HG02678 (cell line): ENCODE data around the gene HSPG2.
"Not testable (repeated sequence)": the region's sequence is repeated elsewhere in the genome, so short reads cannot be mapped to it uniquely, and the experiment has no call there.

Experiments
- ATAC-seq: cut with Tn5 transposase; IDR thresholded peaks from one replicate; pipeline ENCODE4 v1.9.1; 2021; ENCODE audit warnings: mild to moderate bottlenecking, moderate library complexity; ENCODE audit not compliant: unreplicated experiment

HSPG2 gene

GRCh38 chr1:21813542-21813941 lies 123.6 kb downstream of the HSPG2 start:
- ATAC-seq = no peak

DNA sequence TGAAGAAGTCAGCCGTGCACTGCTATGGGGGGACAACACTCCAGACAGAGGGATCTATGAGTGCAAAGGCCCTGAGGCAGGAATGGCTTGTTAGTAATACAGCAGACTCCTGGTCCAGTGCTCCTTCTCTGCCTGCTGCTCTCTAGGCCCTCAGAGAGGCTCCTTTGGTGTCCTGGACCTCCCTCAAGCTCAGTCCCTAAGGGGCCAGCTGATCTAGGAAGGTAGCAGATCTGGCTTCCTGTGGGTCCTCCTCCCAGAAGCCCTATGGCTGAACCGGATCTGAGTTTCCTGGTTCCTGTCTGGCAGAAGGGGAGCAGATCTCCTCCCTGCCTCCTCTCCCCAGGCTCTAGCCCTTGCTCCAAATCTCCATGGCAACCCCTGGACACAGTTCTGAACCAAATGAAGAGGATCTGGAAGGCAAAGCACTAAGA lies 125.2 kb downstream of the HSPG2 start, which contains the start of gene LDLRAD2:
LDLRAD2 (plus strand) TSS at position 391 of the 431 bp plus-strand sequence. CDS start 187 bp downstream, outside the sequence.
- ATAC-seq = no peak

- no peak for ATAC-seq
Measured at GRCh38 chr1:21804536-21804935, 132.6 kb downstream of the HSPG2 start.

DNA sequence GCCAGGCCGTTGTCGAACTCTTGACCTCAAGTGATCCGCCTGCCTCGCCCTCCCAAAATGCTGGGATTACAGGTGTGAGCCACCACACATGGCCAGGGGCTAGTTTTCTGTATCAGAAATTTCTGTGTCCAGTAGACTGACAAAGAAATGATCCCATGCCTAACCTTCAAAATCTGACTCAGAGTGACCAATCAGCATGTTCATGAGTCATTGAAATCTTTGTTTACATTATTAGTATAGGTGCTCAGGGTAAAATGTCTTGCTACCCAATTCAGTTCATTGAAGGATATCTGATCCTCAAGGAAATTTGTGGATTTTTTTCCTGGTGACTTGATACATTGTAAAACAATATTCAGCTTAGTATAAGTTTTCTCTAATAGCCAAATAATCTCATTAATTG lies 136.0 kb downstream of the HSPG2 start:
- no peak for ATAC-seq

GRCh38 chr1:21799730-21800129 lies 137.4 kb downstream of the HSPG2 start:
- no peak for ATAC-seq

GRCh38 chr1:21795075-21795474 lies 142.0 kb downstream of the HSPG2 start:
- no peak for ATAC-seq

DNA sequence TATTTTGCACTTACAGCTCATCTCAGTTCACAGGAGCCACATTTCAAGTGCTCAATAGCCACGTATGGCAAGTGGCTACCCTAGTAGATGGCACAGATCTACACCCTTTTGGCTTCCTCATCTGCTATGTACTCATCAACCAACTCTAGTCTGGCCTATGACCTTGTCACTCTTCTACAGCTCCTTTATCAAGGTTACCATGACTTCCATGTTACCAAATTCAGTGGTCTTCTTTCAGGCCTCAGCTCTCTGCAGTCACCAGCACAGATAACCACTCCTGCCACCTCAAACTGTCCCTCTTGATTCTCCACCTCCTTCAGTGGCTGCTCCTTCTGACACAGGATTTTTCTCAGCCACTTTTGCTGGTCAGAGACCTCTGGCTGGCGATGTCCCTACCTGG lies 142.5 kb downstream of the HSPG2 start:
- no peak for ATAC-seq

DNA sequence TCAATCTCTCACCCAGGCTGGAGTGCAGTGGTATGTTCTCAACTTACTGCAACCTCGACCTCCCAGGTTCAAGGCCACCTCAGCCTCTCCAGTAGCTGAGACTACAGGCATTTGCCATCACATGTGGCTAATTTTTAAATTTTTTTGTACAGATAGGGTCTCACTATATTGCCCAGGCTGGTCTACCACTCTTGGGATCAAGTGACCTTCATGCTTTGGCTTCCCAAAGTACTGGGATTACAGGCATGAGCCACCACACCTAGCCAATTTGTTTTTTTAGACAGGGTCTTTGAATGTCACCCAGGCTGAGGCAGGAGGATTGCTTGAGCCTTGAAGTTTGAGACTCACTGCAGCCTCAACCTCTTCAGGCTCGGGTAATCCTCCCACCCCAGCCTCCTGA lies 144.0 kb downstream of the HSPG2 start:
- ATAC-seq = no peak

DNA sequence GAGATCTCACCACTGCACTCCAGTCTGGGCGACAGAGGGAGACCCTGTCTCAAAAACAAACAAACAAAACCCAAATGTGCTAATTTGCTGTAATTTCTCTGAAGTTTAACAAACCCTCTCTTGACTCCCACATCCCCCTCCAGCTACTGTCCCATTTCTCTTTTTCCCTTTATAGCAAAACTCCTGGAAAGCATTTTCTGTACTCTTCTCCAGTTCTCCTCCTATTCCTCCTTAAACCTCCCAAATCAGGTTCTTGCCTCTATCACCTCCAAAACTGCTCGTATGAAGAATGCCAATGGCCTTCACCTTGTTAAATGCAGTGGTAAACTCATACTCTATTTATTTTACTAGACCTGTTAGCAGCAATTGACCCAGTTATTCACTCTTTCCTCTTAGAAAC lies 150.5 kb downstream of the HSPG2 start:
- ATAC-seq = no peak

DNA sequence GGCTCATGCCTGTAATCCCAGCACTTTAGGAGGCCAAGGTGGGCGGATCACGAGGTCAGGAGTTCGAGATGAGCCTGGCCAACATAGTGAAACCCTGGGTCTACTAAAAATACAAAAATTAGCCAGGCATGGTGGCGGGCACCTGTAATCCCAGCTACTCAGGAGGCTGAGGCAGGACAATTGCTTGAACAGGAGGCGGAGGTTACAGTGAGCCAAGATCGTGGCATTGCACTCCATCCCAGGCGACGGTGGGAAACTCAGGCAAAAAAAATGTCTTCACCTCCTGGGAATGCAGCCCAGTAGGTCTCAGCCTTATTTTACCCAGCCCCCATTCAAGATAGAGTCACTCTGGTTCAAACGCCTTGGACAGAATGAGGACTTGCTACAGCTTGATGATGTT lies 151.3 kb downstream of the HSPG2 start:
- ATAC-seq = not testable (repeated sequence)

DNA sequence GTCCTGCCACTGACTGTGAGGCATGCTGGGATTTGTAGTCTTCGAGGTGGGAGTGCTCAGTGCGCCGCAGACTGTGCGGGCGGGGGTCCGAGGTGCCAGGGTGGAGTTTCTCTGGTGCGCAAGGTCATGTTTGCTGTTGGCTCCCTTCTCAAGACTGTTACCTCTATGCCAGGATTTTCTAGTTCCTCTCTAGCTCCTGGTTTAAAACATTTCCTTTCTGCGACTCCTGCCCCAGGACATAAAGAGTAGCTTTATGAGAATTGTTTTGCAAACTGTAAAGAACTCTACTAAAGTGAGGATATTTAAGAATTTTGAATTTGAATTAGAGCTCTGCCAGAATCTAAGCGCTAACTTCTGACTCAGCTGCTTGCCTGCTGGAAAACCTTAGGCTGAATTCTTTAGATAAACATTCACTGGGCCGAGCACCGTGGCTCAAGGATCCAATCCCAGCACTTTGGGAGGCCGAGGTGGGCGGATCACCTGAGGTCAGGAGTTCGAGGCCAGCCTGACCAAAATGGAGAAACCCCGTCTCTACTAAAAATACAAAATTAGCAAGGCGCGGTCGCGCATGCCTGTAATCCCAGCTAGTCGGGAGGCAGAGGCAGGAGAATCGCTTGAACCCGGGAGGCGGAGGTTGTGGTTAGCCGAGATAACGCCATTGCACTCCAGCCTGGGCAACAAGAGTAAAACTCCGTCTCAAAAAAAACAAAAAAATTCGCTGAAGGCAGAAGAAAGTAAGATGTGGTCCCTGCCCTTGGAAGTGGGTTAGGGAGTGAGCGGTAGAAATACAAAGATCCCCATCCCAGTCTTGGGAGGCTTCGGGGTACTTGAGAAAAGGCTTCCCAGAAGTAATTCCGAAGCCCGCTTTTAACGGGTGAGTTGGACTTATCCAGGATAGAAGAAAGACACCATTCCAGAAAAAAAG lies 153.2 kb downstream of the HSPG2 start:
- ATAC-seq = no peak

DNA sequence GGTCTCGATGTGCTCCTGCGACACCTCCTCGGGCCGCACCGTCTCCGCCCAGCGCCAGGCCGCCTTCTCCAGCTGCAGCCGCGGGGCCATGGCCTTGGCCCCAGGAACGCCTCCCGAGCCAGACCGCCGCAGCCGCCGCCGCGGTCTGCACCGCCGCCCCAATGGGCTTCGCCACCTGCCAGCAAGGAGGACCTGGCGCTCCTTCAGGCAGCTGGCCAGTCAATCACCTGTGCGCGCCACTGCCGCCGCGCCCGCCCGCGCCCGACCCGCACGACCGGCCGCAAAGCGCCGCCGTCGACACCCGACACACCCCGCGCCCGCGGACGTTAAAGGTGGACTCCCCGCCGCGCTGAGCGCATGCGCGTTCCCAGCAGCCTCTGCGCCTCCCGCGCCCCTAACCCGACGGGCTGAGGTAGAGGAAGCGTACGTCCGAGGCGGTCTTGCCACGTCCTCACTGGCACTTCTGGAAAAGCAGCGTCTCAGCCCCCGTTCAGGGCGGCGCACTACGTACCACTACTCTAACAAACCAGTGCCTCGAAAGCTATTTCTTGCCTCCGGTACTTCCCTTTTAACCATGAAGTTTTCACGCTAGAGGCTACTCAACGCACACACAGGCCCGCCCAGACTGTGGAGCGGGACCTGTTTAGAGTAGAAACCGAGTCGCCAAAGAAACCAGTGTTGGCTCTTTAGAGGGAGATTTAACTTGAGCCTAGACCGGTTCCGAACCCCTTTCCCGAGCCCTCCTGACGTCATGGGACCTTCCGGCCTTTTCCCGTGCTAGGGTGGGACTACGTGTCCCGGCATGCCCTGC lies 154.0 kb downstream of the HSPG2 start, which contains the start of gene USP48:
USP48 (minus strand) TSS at position 282 of the 811 bp plus-strand sequence; CDS start at position 90, 192 bp downstream.
- ATAC-seq = peak; percentile 70

- ATAC-seq = peak; percentile 22
Measured at GRCh38 chr1:21782349-21782867, 154.7 kb downstream of the HSPG2 start.

- ATAC-seq = peak; percentile 13
Measured at GRCh38 chr1:21781815-21782348, 155.2 kb downstream of the HSPG2 start.

DNA sequence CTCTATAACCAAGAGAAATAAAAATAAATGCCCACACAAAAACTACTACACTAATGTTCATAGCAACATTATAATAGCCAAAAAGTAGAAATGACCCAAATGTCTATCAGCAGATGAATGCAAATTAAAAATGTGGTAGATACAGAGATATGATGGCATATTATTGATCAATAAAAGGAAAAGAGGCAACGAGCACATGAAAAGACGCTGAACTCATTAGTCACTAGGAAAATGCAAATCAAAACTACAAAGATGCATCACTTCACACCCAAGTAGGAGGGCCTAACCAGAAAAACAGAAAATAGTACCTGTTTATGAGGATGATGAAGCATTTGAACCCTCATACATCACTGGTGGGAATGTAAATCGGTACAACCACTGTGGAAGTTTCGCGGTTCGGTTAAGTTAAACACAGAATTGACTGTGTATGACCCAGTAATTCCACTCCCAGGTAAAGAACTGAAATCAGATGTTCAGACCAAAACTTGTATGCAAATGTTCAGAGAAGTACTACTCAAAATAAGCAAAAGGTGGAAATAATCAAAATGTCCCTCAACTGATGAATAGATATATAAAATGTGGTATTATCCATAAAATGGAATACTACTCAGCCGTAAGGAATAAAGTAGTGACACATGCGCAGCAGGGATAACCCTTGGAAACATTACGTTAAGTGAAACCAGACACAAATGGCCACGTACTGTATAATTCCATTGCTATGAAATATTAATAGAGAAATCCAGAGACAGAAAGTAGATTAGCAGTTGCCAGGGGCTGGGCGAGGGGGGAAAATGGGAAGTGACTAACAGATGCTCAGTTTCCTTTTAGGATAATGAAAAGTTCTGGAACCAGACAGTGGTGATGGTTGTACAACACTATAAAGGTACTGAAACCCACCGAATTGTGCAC lies 157.2 kb downstream of the HSPG2 start:
- no peak for ATAC-seq

- no peak for ATAC-seq
Measured at GRCh38 chr1:21778405-21778727, 158.7 kb downstream of the HSPG2 start.

- not testable (repeated sequence) for ATAC-seq
Measured at GRCh38 chr1:21776925-21777324, 160.2 kb downstream of the HSPG2 start.

DNA sequence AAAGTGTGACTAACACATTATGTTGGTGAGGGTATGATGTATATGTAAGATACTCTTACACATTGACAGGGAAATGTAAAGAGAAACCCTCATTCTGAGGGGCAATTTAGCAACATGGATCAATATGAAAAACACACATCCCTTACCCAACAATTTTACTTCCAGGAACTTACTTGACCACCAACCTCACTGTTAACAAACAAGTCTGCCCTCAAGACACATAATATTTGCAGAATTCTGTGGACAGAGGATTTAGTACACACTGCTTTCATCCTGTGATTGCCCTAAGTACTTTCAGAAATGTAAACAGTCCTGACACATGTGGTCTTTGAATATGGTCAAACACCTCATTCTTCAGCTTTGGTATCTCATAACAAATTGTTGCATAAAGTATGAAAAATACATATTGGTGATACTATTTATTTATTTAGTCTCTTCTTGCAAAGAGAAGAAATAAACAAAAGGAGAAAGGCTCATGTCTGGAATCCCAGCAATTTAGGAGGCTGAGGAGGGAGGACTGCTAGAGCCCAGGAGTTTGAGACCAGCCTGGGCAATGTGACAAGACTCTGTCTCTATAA lies 161.0 kb downstream of the HSPG2 start:
- no peak for ATAC-seq

GRCh38 chr1:21775550-21775914 lies 161.6 kb downstream of the HSPG2 start:
- no peak for ATAC-seq
